PC-3 (cell line): ENCODE results near the gene ARL3. TPM values are rescaled to one million over a fixed set of nuclear protein-coding genes. Genes with fewer than 3 reads are reported as not detected.

Experiments
- ATAC-seq: fragments of 200-7000 bp; cut with Tn5 transposase; 2 replicates; pipeline ENCODE4 v1.9.1; 2020; ENCODE audit warnings: mild to moderate bottlenecking, moderate library complexity
- BruUV-seq: library from RNA; stranded (reverse); fragments of 400-500 nt; replicated peaks from 2 replicates; lab custom pipeline; 2021; lab: Mats Ljungman, UMichigan
- CTCF ChIA-PET: fragments of 300-600 bp; sonication (Branson Sonifier 250); formaldehyde crosslinking; loops from one replicate; lab custom pipeline; 2022; ENCODE audit warnings: antibody characterized with exemption; lab: Charles Lee
- POLR2A ChIA-PET: fragments of 300-600 bp; sonication (Branson Sonifier 250); formaldehyde crosslinking; loops from one replicate; lab custom pipeline; 2022; ENCODE audit warnings: antibody characterized with exemption; ENCODE audit not compliant: unreplicated experiment; lab: Charles Lee
- DNase-seq: peaks from one replicate; pipeline ENCODE4 v3.0.0-alpha.2; 2015
- H2AFZ ChIP-seq: fragments of 300-600 bp; sonication (generic); 2 replicates; pipeline ENCODE4 v1.6.0; 2016; ENCODE audit warnings: antibody characterized with exemption, low read length
- H3F3A ChIP-seq: fragments of 300-600 bp; sonication (generic); one replicate; pipeline ENCODE4 v1.6.0; 2017; ENCODE audit warnings: antibody characterized with exemption, low read length, control low read depth, mild to moderate bottlenecking; ENCODE audit not compliant: unreplicated experiment
- H3K27ac ChIP-seq: fragments of 300-600 bp; sonication (generic); 2 replicates; pipeline ENCODE4 v1.5.1; 2016; ENCODE audit warnings: mild to moderate bottlenecking, low read length
- H3K27me3 ChIP-seq: fragments of 300-600 bp; sonication (generic); 2 replicates; pipeline ENCODE4 v1.6.1; 2016; ENCODE audit warnings: low read length, mixed read lengths
- H3K36me3 ChIP-seq: fragments of 300-600 bp; sonication (generic); 2 replicates; pipeline ENCODE4 v1.6.1; 2016; ENCODE audit warnings: low read depth, mixed run types, low read length, mixed read lengths
- H3K4me1 ChIP-seq: fragments of 300-600 bp; sonication (generic); 2 replicates; pipeline ENCODE4 v1.5.1; 2016; ENCODE audit warnings: low read length; ENCODE audit not compliant: insufficient read depth
- H3K4me2 ChIP-seq: fragments of 300-600 bp; sonication (generic); 2 replicates; pipeline ENCODE4 v1.6.0; 2016; ENCODE audit warnings: low read length
- H3K4me3 ChIP-seq: fragments of 300-600 bp; sonication (generic); 2 replicates; pipeline ENCODE4 v1.5.1; 2016; ENCODE audit warnings: mild to moderate bottlenecking, low read length, mixed read lengths
- H3K79me2 ChIP-seq: fragments of 300-600 bp; sonication (generic); 2 replicates; pipeline ENCODE4 v1.6.1; 2017; ENCODE audit warnings: low read length, mixed read lengths
- H3K9ac ChIP-seq: fragments of 300-600 bp; sonication (generic); 2 replicates; pipeline ENCODE4 v1.6.0; 2016; ENCODE audit warnings: mild to moderate bottlenecking, low read length
- H3K9me2 ChIP-seq: fragments of 300-600 bp; sonication (generic); replicated peaks from 2 replicates; pipeline ENCODE4 v1.6.1; 2016; ENCODE audit warnings: mixed run types, low read length, mixed read lengths
- H3K9me3 ChIP-seq: fragments of 300-600 bp; sonication (generic); 2 replicates; pipeline ENCODE4 v1.6.1; 2016; ENCODE audit warnings: low read length, mixed read lengths
- H4K20me1 ChIP-seq: fragments of 300-600 bp; sonication (generic); 2 replicates; pipeline ENCODE4 v1.6.1; 2016; ENCODE audit warnings: low read length, mixed read lengths
- CTCF ChIP-seq: fragments of 300-600 bp; sonication (generic); conservative IDR thresholded peaks from 2 replicates; pipeline ENCODE4 v1.5.1; 2017; ENCODE audit warnings: antibody characterized with exemption, low read depth, mild to moderate bottlenecking, low read length
- EZH2 ChIP-seq: fragments of 300-600 bp; sonication (generic); IDR thresholded peaks from one replicate; pipeline ENCODE4 v1.6.1; 2017; ENCODE audit warnings: antibody characterized with exemption, mild to moderate bottlenecking, low read length; ENCODE audit not compliant: unreplicated experiment
- EZH2phosphoT487 ChIP-seq: fragments of 300-600 bp; sonication (generic); IDR thresholded peaks from 2 replicates; pipeline ENCODE4 v1.6.1; 2018; ENCODE audit warnings: mild to moderate bottlenecking, antibody characterized with exemption, low read length, borderline replicate concordance
- intact Hi-C: fragments of 100-400 bp; cut with micrococcal nuclease; formaldehyde crosslinking; loops from 2 replicates; pipeline ENCODE4 v1.9.0; 2023
- total RNA-seq: library from RNA; depleted of rRNA; stranded (reverse); fragments of >200 nt; gene quantifications from 2 replicates; pipeline ENCODE4 v1.2.3, GENCODE V29; 2014

Gene ARL3
- total RNA-seq, 1 experiment from 2014 or later, result 2.8 TPM

GRCh38 chr10:102626026-102626685 lies 88.0 kb downstream of the ARL3 start:
- no peaks in the 10 kb centered on the region for H3K9me2 ChIP-seq
- no peak overlapping the region for H3K27ac ChIP-seq
- H3K9ac ChIP-seq, result no peak overlapping the region
- TF ChIP-seq EZH2phosphoT487 (no peak), EZH2 (no peak), CTCF (no peak)
- no peaks in the 10 kb centered on the region for H3F3A ChIP-seq
- CTCF ChIA-PET, result no interaction called here
- ATAC-seq (no peak), DNase-seq (no peak)
- H3K4me1 ChIP-seq, result peaks cover 47% of the 10 kb centered on the region
- H3K4me2 ChIP-seq, result no peak overlapping the region
- no TSS peak for BruUV-seq
- H3K79me2 ChIP-seq, result no peaks in the 10 kb centered on the region
- no peaks in the 10 kb centered on the region for H3K27me3 ChIP-seq
- intact Hi-C loops, result no loop called here
- H2AFZ ChIP-seq, result no peak overlapping the region
- H3K9me3 ChIP-seq, result no peaks in the 10 kb centered on the region
- H3K36me3 ChIP-seq, result no peaks in the 10 kb centered on the region
- H4K20me1 ChIP-seq, result no peaks in the 10 kb centered on the region
- POLR2A ChIA-PET, result no interaction called here
- no peak overlapping the region for H3K4me3 ChIP-seq

GRCh38 chr10:102624751-102625645 lies 89.2 kb downstream of the ARL3 start:
- ChIA-PET CTCF (no interaction called here), POLR2A (no interaction called here)
- TF ChIP-seq EZH2phosphoT487 (no peak), CTCF (no peak), EZH2 (no peak)
- Histone ChIP-seq H4K20me1 (no peaks in the 10 kb centered on the region), H3K4me1 (peaks cover 44% of the 10 kb centered on the region), H3K4me3 (no peak overlapping the region), H3K9me2 (no peaks in the 10 kb centered on the region), H3K36me3 (no peaks in the 10 kb centered on the region), H3K9ac (no peak overlapping the region), H3K79me2 (no peaks in the 10 kb centered on the region), H2AFZ (no peak overlapping the region), H3K27me3 (no peaks in the 10 kb centered on the region), H3K9me3 (no peaks in the 10 kb centered on the region), H3F3A (no peaks in the 10 kb centered on the region), H3K27ac (no peak overlapping the region), H3K4me2 (no peak overlapping the region)
- BruUV-seq, result no TSS peak
- no peak for DNase-seq
- no peak for ATAC-seq
- intact Hi-C loops, result no loop called here
